NCI-H69 (cell line): Measurements from ENCODE around the gene RAB11B.
"Not testable (repeated sequence)": the region's sequence is repeated elsewhere in the genome, so short reads cannot be mapped to it uniquely, and the experiment has no call there.

ENCODE experiments used
- DNase-seq: peaks from one replicate; lab custom pipeline; 2025; lab: John Stamatoyannopoulos, UW

RAB11B gene

GRCh38 chr19:8393871-8394250 lies 3.7 kb downstream of the RAB11B start:
- DNase-seq = no peak

DNA sequence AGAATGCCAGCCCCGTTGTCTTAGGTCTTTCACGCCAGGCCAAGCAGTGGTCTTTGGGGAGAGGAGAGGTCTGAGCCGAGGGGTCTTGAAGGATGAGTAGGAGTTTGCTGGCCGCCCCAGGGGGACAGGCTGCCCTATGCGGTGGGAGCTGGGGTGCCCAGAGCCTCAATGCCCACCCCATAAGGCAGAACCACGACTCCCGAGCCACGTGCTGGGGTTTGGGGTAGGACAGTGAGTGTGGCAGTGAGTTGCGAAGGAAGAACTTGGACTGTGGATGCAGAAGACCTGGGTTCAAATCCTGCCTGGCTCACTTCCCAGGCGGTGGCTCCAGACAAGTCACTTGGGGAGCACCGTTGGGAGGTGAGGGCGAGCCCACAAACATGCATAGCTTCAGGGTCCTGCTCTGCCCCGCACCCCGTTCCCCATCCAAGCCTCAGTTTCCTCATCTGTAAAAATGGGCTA lies 5.5 kb downstream of the RAB11B start:
- DNase-seq = no peak

- DNase-seq = no peak
Observed at GRCh38 chr19:8396185-8396562, 6.0 kb downstream of the RAB11B start.

GRCh38 chr19:8396563-8397203 lies 6.5 kb downstream of the RAB11B start:
- DNase-seq = peak; percentile 65

- DNase-seq = no peak
Observed at GRCh38 chr19:8397271-8397670, 7.1 kb downstream of the RAB11B start.

GRCh38 chr19:8397746-8398310 lies 7.7 kb downstream of the RAB11B start:
- DNase-seq = no peak

DNA sequence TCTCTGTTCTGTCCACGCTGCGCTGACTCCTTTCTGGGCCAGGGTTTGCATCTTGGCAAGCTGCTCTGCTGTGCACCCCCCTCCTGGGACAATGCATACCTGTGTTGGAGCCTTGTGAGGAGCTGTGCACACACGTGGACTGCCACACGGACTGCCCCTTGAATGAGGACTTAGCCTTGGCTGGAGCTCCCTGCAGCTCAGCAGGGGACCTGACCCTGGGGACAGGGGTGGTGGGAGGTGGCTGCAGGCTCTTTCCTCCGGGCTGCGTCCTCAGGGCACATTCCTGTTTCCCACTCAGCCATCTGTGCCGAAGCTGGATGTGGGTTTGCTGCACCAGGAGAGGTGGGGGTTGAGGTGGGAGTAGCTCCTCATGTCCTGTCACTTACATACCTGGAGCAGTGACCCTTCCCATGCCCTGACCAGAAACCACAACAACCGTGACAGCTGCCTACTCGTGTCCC lies 8.2 kb downstream of the RAB11B start:
- DNase-seq = no peak

DNA sequence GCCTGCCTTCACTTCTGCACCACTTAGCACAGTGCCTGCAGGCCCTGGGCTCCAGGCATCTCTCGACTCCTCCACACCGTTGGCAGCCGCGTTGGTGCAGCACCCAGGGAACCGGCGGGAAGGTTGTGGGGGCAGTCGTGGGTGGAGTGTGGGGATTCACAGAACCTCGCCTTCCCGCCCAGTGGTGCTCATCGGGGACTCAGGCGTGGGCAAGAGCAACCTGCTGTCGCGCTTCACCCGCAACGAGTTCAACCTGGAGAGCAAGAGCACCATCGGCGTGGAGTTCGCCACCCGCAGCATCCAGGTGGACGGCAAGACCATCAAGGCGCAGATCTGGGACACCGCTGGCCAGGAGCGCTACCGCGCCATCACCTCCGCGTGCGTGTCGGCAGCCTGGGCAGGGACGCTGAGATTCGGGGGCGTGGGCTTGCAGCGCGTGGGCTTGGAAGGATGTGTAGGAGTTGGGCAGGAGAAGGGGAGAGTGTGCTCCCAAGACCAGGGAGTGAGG lies 9.6 kb downstream of the RAB11B start:
- no peak for DNase-seq

DNA sequence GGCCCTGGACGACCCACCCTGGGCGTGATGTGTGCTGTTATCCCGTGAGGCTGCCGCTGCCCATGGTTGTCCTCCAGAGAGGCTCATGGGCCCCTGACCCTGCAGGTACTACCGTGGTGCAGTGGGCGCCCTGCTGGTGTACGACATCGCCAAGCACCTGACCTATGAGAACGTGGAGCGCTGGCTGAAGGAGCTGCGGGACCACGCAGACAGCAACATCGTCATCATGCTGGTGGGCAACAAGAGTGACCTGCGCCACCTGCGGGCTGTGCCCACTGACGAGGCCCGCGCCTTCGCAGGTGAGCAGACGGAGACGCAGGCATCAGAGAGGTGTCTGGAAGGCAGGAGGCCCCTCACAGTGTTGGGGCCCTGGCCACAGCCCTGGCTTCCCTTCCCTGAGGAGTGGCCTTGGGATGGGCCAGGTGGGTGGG lies 11.8 kb downstream of the RAB11B start:
- DNase-seq = no peak

DNA sequence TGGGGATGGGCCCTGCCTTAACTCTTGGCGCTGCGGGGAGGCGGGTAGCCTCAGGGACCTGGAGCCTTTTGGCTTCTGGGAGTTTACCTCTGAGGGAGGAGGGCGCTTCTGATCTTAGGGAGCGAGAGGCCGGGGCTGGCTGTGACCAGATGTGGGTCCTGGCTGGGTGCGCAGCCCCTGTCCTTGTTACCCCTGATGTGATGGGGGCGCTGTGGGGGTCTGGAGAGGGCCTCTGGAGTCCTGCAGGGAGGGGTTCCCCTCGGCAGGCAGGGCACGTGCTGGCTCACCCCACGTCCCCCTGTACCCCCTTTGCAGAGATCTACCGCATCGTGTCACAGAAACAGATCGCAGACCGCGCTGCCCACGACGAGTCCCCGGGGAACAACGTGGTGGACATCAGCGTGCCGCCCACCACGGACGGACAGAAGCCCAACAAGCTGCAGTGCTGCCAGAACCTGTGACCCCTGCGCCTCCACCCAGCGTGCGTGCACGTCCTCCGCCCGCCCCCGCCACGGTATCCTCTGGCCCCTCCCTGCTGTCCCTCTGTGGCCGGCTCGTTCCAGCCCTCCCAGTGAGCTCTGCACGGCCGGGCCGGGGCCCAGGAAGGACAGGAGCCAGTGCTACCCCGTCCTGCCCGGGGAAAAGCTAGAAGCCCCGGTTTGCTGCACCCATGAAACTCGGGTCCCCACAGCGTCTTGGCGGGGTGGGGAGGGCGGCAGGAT lies 13.1 kb downstream of the RAB11B start:
- DNase-seq = no peak

- DNase-seq = no peak
Observed at GRCh38 chr19:8403820-8404109, 13.6 kb downstream of the RAB11B start.

DNA sequence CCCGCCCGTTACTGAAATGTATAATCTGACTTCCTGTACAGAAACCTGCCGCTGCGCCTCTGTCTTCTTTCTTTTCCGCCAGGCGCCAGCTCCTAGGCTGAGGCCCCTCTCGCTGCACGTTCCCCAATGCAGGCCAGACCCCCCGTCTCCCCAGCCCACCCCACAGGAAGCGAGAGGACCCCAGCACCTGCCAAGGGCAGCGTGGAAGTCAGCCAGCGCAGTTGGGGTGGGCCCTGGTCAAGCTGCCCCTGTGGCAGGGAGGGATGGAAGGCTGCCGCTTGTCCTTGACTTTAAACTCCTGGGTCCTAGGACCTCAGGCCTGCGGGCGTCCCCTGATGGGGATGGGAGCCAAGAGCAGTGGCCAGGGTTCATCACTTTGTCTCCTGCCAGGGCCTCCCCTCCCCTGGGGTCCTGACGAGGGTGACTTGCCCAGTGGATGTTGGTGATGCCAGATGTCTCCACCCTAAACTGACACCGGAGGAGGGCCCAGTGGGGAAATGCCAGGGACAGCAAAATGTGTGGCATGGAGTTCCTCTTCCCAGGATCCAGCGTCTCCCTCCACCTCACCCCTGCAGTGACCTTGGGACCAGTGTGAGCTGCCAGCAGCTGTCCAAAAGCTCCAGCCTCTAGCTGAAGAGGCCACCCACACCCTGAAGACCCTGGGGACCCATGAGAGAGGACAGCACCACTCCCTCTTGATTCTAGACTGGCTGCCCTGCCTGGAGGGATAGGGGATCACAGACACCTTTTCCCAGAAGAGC lies 14.4 kb downstream of the RAB11B start:
- no peak for DNase-seq

- peak; percentile 20 for DNase-seq
Observed at GRCh38 chr19:8410718-8411117, 20.6 kb downstream of the RAB11B start.

DNA sequence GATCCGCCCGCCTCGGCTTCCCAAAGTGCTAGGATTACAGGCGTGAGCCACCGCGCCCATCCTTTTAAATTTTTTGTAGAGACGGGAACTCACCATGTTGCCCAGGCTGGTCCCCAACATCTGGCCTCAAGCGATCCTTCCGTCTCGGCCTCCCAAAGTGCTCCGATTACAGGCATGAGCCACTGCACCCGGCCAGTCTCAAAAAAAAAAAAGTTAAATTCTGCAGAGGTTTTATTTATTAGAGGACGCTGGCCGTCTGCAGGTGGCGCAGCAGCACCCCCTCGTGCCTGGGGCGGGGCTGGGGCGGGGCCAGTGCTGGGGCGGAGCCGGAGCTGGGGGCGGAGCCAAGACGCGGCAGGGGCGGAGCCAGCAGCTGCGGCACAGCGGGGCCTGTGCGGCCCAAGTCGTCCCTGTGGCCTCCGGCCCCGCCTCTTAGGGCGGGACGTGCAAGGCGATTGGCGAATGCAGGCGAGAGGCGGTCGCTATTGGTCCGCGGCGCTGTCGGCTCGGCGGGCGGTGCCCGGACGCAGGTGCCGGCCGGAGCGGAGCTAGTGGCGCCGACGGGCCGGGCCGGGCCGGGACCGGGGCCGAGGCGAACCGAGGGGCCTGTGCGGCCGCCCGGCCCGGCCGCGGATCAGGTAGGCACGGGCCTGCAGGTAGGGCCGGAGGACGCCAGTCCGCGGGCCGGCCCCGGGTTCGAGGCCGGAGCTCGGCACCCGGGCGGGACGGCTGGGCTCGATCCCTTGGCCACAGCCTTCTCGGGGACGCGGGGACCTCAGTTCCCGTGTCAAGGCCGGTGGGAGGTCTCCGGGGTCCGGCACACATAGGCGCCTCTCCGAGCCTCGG lies 22.8 kb downstream of the RAB11B start, which contains the start of gene MARCHF2:
Gene MARCHF2, plus strand, starts transcription at position 523 of the 846 bp plus-strand sequence. CDS start 8,536 bp downstream, outside the sequence.
- peak; percentile 98 for DNase-seq

DNA sequence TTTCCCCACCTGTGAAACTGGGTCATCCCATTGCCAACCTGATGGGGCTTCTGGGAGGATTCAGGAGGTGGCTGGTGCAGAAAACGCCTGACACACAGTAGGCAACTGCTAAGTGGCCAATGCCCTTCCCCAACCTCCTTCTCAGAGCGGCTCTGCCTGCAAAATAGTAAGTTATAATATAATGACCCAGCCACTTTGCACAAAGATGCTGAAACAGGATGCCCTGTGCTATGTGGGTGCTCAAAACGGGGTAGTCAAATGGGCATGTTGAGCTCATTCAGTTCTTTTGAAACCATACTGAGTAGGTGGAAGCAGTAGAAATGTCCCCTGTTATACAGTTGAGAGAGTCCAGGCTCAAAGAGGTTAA lies 23.5 kb downstream of the RAB11B start:
- no peak for DNase-seq

- DNase-seq = no peak
Observed at GRCh38 chr19:8416796-8417195, 26.6 kb downstream of the RAB11B start.

GRCh38 chr19:8421484-8422461 lies 31.6 kb downstream of the RAB11B start:
- no peak for DNase-seq

DNA sequence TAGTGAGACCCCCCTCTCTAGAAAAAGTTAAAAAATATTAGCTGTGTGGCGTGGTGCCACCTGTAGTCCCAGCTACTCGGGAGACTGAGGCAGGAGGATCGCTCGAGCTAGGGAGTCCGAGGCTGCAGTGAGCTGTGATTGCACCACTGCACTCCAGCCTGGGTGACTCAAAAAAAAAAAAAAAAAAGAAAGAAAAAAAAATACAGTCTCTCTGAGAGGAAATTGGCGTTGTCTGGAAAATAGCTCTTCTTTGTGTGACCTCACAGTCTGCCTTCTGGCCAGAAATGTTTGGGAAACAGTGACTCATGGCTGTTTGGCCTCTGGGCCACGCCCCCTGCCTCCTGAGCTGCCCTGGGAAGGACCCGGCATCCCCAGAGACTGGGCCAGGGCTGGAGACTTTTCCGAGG lies 33.7 kb downstream of the RAB11B start:
- DNase-seq = peak; percentile 50

DNA sequence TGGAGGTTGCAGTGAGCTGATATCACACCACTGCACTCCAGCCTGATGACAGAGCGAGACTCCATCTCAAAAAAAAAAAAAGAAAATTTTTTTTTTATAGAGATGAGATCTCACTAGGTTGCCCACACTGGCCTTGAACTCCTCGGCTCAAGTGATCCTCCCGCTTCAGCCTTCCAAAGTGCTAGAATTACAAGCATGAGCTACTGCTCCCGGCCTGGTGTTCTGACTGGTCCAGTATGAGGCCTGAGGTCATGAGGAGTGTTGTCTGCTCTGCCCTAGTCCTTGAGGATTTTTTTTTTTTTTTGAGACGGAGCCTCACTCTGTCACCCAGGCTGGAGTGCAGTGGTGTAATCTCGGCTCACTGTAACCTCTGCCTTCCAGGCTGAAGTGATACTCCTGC lies 35.2 kb downstream of the RAB11B start:
- DNase-seq = not testable (repeated sequence)

- DNase-seq = no peak
Observed at GRCh38 chr19:8426283-8426682, 36.1 kb downstream of the RAB11B start.
